Measurements from ENCODE around the gene TMEM151B. TPM values are rescaled to one million over a fixed set of nuclear protein-coding genes. Genes with fewer than 3 reads are reported as not detected.

The TMEM151B gene
- total RNA-seq, 1 experiment from 2014 or later: not detected

- H3K9ac ChIP-seq (ENCODE audit: low read length): no peak overlapping the region
- H3K27ac ChIP-seq (ENCODE audit: low read depth, low read length): no peak overlapping the region
- RAD21 ChIA-PET (ENCODE audit: low non-redundant PET in 1 of 2, low total read pairs in 2 of 2, uncharacterized antibody in 2 of 2, unreplicated experiment in 2 of 2): no interaction called here
- CTCF ChIA-PET: no interaction called here
- no peaks in the 10 kb centered on the region for H3K9me3 ChIP-seq (ENCODE audit: control insufficient read depth in 1 of 2, insufficient read depth in 1 of 2, low read depth in 1 of 2, low read length in 2 of 2)
- H3K4me2 ChIP-seq (ENCODE audit: low read length): no peak overlapping the region
- H2AFZ ChIP-seq (ENCODE audit: low read depth, low read length, poor library complexity, severe bottlenecking): no peak overlapping the region
- peaks cover 4 to 10% of the 10 kb centered on the region in 2 experiments; a peak in 2 of 4 replicates for H3K36me3 ChIP-seq (ENCODE audit: control insufficient read depth in 1 of 2, insufficient read depth in 2 of 2, low read length in 2 of 2)
- H4K20me1 ChIP-seq (ENCODE audit: insufficient read depth): peaks cover 7% of the 10 kb centered on the region; the same call in 1 of the 2 replicates
- H3K27me3 ChIP-seq (ENCODE audit: insufficient read depth, low read length): no peaks in the 10 kb centered on the region
- peaks cover 36% of the 10 kb centered on the region for H3K79me2 ChIP-seq (ENCODE audit: insufficient read depth, low read length)
- DNase-seq (ENCODE audit: low read depth, low spot score) (no peak), ATAC-seq (no peak)
- H3K4me1 ChIP-seq (ENCODE audit: control insufficient read depth in 1 of 2, insufficient read depth in 2 of 2, low read length in 2 of 2): peaks cover 10 to 39% of the 10 kb centered on the region in 2 experiments
- BruUV-seq (replicated peaks): no TSS peak
- intact Hi-C loops (cut with micrococcal nuclease): no loop called here
- TF ChIP-seq POLR2AphosphoS5 (IDR thresholded peaks at IDR 0.05; ENCODE audit: low read depth, low read length) (no peak), ZNF274 (IDR thresholded peaks at IDR 0.05; ENCODE audit: low read depth, low read length) (no peak), EZH2phosphoT487 (IDR thresholded peaks at IDR 0.05; ENCODE audit: borderline replicate concordance) (no peak), EZH2 (IDR thresholded peaks at IDR 0.05) (no peak), ATF3 (IDR thresholded peaks at IDR 0.05) (no peak), YY1 (IDR thresholded peaks at IDR 0.05; ENCODE audit: extremely low read depth, insufficient replicate concordance, low read depth, low read length) (no peak), EGR1 (IDR thresholded peaks at IDR 0.05; ENCODE audit: low read depth) (no peak), REST (IDR thresholded peaks at IDR 0.05; ENCODE audit: low read depth) (no peak), TCF7L2 (IDR thresholded peaks at IDR 0.05; ENCODE audit: borderline replicate concordance, extremely low read depth, insufficient read depth, insufficient read length) (no peak), RAD21 (IDR thresholded peaks at IDR 0.05; ENCODE audit: low read depth) (no peak), ZBTB33 (IDR thresholded peaks at IDR 0.05; ENCODE audit: extremely low read depth, insufficient replicate concordance, low read length) (no peak), CEBPB (IDR thresholded peaks at IDR 0.05; ENCODE audit: low read depth) (no peak)
- no peak overlapping the region for H3K4me3 ChIP-seq (replicated peaks in 1 of 2; ENCODE audit: low read depth in 1 of 2, low read length in 2 of 2)
- H3K9me2 ChIP-seq (ENCODE audit: insufficient read depth): no peaks in the 10 kb centered on the region
- POLR2A ChIA-PET: no interaction called here
These were observed 10.2 kb upstream of the TMEM151B start for GRCh38 chr6:44260011-44260410.

Measured in HCT116 (cell line).